Measurements from ENCODE around the gene ATP6V1C2.
"Not testable (repeated sequence)": the region's sequence is repeated elsewhere in the genome, so short reads cannot be mapped to it uniquely, and the experiment has no call there.

Gene ATP6V1C2

GRCh38 chr2:10771786-10772185 is 50.4 kb downstream of the ATP6V1C2 start:
- Mint-ChIP-seq H3K27ac (no peak overlapping the region), H3K27me3 (no peaks in the 10 kb centered on the region), H3K9me3 (no peaks in the 10 kb centered on the region), H3K4me3 (no peak overlapping the region), H3K36me3 (no peaks in the 10 kb centered on the region), H3K4me1 (no peaks in the 10 kb centered on the region)
- ATAC-seq = no peak

GRCh38 chr2:10772201-10772867 is 50.9 kb downstream of the ATP6V1C2 start:
- Mint-ChIP-seq H3K36me3 (peaks cover 3% of the 10 kb centered on the region), H3K4me1 (no peaks in the 10 kb centered on the region), H3K9me3 (no peaks in the 10 kb centered on the region), H3K27ac (no peak overlapping the region), H3K27me3 (no peaks in the 10 kb centered on the region), H3K4me3 (no peak overlapping the region)
- no peak for ATAC-seq

- no peaks in the 10 kb centered on the region for H3K4me1 Mint-ChIP-seq
- no peak overlapping the region for H3K27ac Mint-ChIP-seq
- ATAC-seq = no peak
- no peak overlapping the region for H3K4me3 Mint-ChIP-seq
- H3K27me3 Mint-ChIP-seq = no peaks in the 10 kb centered on the region
- H3K9me3 Mint-ChIP-seq = no peaks in the 10 kb centered on the region
- H3K36me3 Mint-ChIP-seq = peaks cover 8% of the 10 kb centered on the region
These were observed 51.4 kb downstream of the ATP6V1C2 start for GRCh38 chr2:10772868-10773215.

- Mint-ChIP-seq H3K27ac (no peak overlapping the region), H3K9me3 (no peaks in the 10 kb centered on the region), H3K4me1 (peaks cover 4% of the 10 kb centered on the region), H3K36me3 (peaks cover 17% of the 10 kb centered on the region), H3K27me3 (no peaks in the 10 kb centered on the region), H3K4me3 (no peak overlapping the region)
- ATAC-seq = no peak
These were observed 52.5 kb downstream of the ATP6V1C2 start for GRCh38 chr2:10773821-10774341.

- no peaks in the 10 kb centered on the region for H3K9me3 Mint-ChIP-seq
- no peaks in the 10 kb centered on the region for H3K27me3 Mint-ChIP-seq
- H3K4me3 Mint-ChIP-seq = no peak overlapping the region
- ATAC-seq = no peak
- H3K4me1 Mint-ChIP-seq = peaks cover 6% of the 10 kb centered on the region
- peaks cover 19% of the 10 kb centered on the region for H3K36me3 Mint-ChIP-seq
- H3K27ac Mint-ChIP-seq = no peak overlapping the region
These were observed 53.0 kb downstream of the ATP6V1C2 start for GRCh38 chr2:10774394-10774793.

GRCh38 chr2:10775021-10775780 is 53.8 kb downstream of the ATP6V1C2 start:
- Mint-ChIP-seq H3K9me3 (no peaks in the 10 kb centered on the region), H3K27ac (no peak overlapping the region), H3K4me3 (no peak overlapping the region), H3K4me1 (peaks cover 6% of the 10 kb centered on the region), H3K27me3 (no peaks in the 10 kb centered on the region), H3K36me3 (peaks cover 26% of the 10 kb centered on the region)
- no peak for ATAC-seq

GRCh38 chr2:10775831-10776230 is 54.4 kb downstream of the ATP6V1C2 start:
- Mint-ChIP-seq H3K9me3 (no peaks in the 10 kb centered on the region), H3K4me3 (no peak overlapping the region), H3K36me3 (peaks cover 32% of the 10 kb centered on the region), H3K27me3 (no peaks in the 10 kb centered on the region), H3K27ac (no peak overlapping the region), H3K4me1 (peaks cover 6% of the 10 kb centered on the region)
- ATAC-seq = no peak

- no peak overlapping the region for H3K27ac Mint-ChIP-seq
- ATAC-seq = no peak
- peaks cover 6% of the 10 kb centered on the region for H3K4me1 Mint-ChIP-seq
- H3K9me3 Mint-ChIP-seq = no peaks in the 10 kb centered on the region
- H3K4me3 Mint-ChIP-seq = no peak overlapping the region
- no peaks in the 10 kb centered on the region for H3K27me3 Mint-ChIP-seq
- peaks cover 38% of the 10 kb centered on the region for H3K36me3 Mint-ChIP-seq
These were observed 55.0 kb downstream of the ATP6V1C2 start for GRCh38 chr2:10776231-10776977.

GRCh38 chr2:10777111-10777841 is 55.8 kb downstream of the ATP6V1C2 start:
- no peak for ATAC-seq
- Mint-ChIP-seq H3K27me3 (no peaks in the 10 kb centered on the region), H3K4me3 (no peak overlapping the region), H3K9me3 (no peaks in the 10 kb centered on the region), H3K4me1 (peaks cover 6% of the 10 kb centered on the region), H3K27ac (peak overlapping the region; percentile 45), H3K36me3 (peaks cover 46% of the 10 kb centered on the region)

GRCh38 chr2:10777842-10778723 is 56.7 kb downstream of the ATP6V1C2 start:
- peaks cover 54% of the 10 kb centered on the region for H3K36me3 Mint-ChIP-seq
- peak overlapping the region; percentile 45 for H3K27ac Mint-ChIP-seq
- no peaks in the 10 kb centered on the region for H3K9me3 Mint-ChIP-seq
- no peak overlapping the region for H3K4me3 Mint-ChIP-seq
- no peaks in the 10 kb centered on the region for H3K27me3 Mint-ChIP-seq
- peak; percentile 13 for ATAC-seq
- H3K4me1 Mint-ChIP-seq = peaks cover 6% of the 10 kb centered on the region

- peaks cover 60% of the 10 kb centered on the region for H3K36me3 Mint-ChIP-seq
- peaks cover 6% of the 10 kb centered on the region for H3K4me1 Mint-ChIP-seq
- no peak overlapping the region for H3K4me3 Mint-ChIP-seq
- H3K9me3 Mint-ChIP-seq = no peaks in the 10 kb centered on the region
- H3K27ac Mint-ChIP-seq = peak overlapping the region; percentile 8
- ATAC-seq = no peak
- H3K27me3 Mint-ChIP-seq = no peaks in the 10 kb centered on the region
These were observed 57.3 kb downstream of the ATP6V1C2 start for GRCh38 chr2:10778724-10779115.

GRCh38 chr2:10779776-10780490 is 58.5 kb downstream of the ATP6V1C2 start:
- Mint-ChIP-seq H3K27me3 (no peaks in the 10 kb centered on the region), H3K36me3 (peaks cover 71% of the 10 kb centered on the region), H3K4me1 (peaks cover 6% of the 10 kb centered on the region), H3K9me3 (no peaks in the 10 kb centered on the region), H3K27ac (no peak overlapping the region), H3K4me3 (no peak overlapping the region)
- no peak for ATAC-seq

GRCh38 chr2:10780491-10780820 is 59.0 kb downstream of the ATP6V1C2 start:
- Mint-ChIP-seq H3K36me3 (peaks cover 76% of the 10 kb centered on the region), H3K27me3 (no peaks in the 10 kb centered on the region), H3K4me3 (no peak overlapping the region), H3K9me3 (no peaks in the 10 kb centered on the region), H3K27ac (no peak overlapping the region), H3K4me1 (peaks cover 6% of the 10 kb centered on the region)
- ATAC-seq = no peak

GRCh38 chr2:10780821-10781220 is 59.4 kb downstream of the ATP6V1C2 start:
- not testable (repeated sequence) for ATAC-seq, H3K9me3 Mint-ChIP-seq, H3K4me1 Mint-ChIP-seq, H3K27ac Mint-ChIP-seq, H3K4me3 Mint-ChIP-seq, H3K27me3 Mint-ChIP-seq
- H3K36me3 Mint-ChIP-seq = peaks cover 76% of the 10 kb centered on the region

All from stimulated activated memory B cell treated with anti-CD40 and anti-IgM and Interleukin-4, amounts not matched to agents 10 μg/mL and 1 μg/mL and 100 μg/mL, for 72 hours (primary cell).